Measurements from ENCODE around the gene KIAA2012. TPM values are rescaled to one million over a fixed set of nuclear protein-coding genes. Genes with fewer than 3 reads are reported as not detected.

KIAA2012 gene
- total and polyA plus RNA-seq, 2 of the 8 experiments (the other 6 are each of a cell fraction or from before 2014, with no cell fraction given) = not detected

GRCh38 chr2:202116691-202117090 lies 43.6 kb downstream of the KIAA2012 start (continued):
- TF ChIP-seq SIRT6 (IDR thresholded peaks at IDR 0.05; ENCODE audit: low read length) = no peak
- TF ChIP-seq PHF8 (conservative IDR thresholded peaks at IDR 0.05; ENCODE audit: low read depth, low read length) = no peak
- no peak for TF ChIP-seq TEAD4 (IDR thresholded peaks at IDR 0.05; ENCODE audit: low read depth, low read length)

Measured in H1 (cell line).